Endothelial cell of umbilical vein (primary cell): ENCODE data around the gene MPP3. TPM values are rescaled to one million over a fixed set of nuclear protein-coding genes. Genes with fewer than 3 reads are reported as not detected.

Experiments
- BruUV-seq: library from RNA; stranded (reverse); fragments of 400-500 nt; replicated peaks from 2 replicates; lab custom pipeline; 2021; lab: Mats Ljungman, UMichigan
- CTCF ChIA-PET: fragments of 300-600, 350-600 bp; sonication (Branson Sonifier 250); formaldehyde crosslinking; loops from one replicate; lab custom pipeline; 2021; ENCODE audit warnings: antibody characterized with exemption, inconsistent platforms; lab: Charles Lee
- POLR2A ChIA-PET: fragments of 300-600, 350-600 bp; sonication (Branson Sonifier 250); formaldehyde crosslinking; loops from one replicate; lab custom pipeline; 2021; ENCODE audit warnings: antibody characterized with exemption, inconsistent platforms; lab: Charles Lee
- DNase-seq: peaks from one replicate; pipeline ENCODE4 v3.0.0-alpha.2; 2011; ENCODE audit warnings: low read depth, low spot score
- FAIRE-seq: peaks from 2 replicates; lab custom pipeline; 2011; peaks lifted over from hg19 to GRCh38; lab: Jason Lieb, UNC
- H2AFZ ChIP-seq: 2 replicates; pipeline ENCODE4 v1.6.0; 2012; ENCODE audit warnings: low read depth, low read length, control low read depth, inconsistent platforms
- H3K27ac ChIP-seq: 2 replicates; pipeline ENCODE4 v1.5.1; 2011; ENCODE audit warnings: low read depth, mild to moderate bottlenecking, control low read depth, low read length, moderate library complexity; ENCODE audit not compliant: insufficient read depth
- H3K27me3 ChIP-seq, 2 experiments: 2 replicates each; pipeline versions ENCODE4 v1.6.0 to v1.6.1; 2011; ENCODE audit warnings: low read length in 2 of 2, mixed read lengths in 1 of 2; ENCODE audit not compliant: control insufficient read depth in 2 of 2, insufficient read depth in 2 of 2
- H3K36me3 ChIP-seq, 2 experiments: 2 replicates in 1 of 2; 3 replicates in 1 of 2; pipeline ENCODE4 v1.5.1; 2011; ENCODE audit warnings: low read length in 2 of 2, mild to moderate bottlenecking in 1 of 2, moderate library complexity in 1 of 2; ENCODE audit not compliant: control insufficient read depth in 2 of 2, insufficient read depth in 2 of 2; ENCODE audit errors: extremely low read depth in 1 of 2
- H3K4me1 ChIP-seq: 3 replicates; pipeline ENCODE4 v1.5.1; 2011; ENCODE audit warnings: mild to moderate bottlenecking, low read length; ENCODE audit not compliant: control insufficient read depth, insufficient read depth; ENCODE audit errors: extremely low read depth
- H3K4me2 ChIP-seq: 2 replicates; pipeline ENCODE4 v1.6.1; 2011; ENCODE audit warnings: low read length, control low read depth, mixed read lengths; ENCODE audit not compliant: insufficient read depth
- H3K4me3 ChIP-seq, 3 experiments: fragments of 200-600 bp in 1 of 3; sonication (generic), shearing (Covaris generic) in 1 of 3; replicated peaks in 1 of 3; 2 replicates each; pipeline ENCODE4 v1.5.1; 2011 to 2016; ENCODE audit warnings: control low read depth in 3 of 3, low read length in 3 of 3, mild to moderate bottlenecking in 2 of 3, inconsistent platforms in 1 of 3, low read depth in 1 of 3, moderate library complexity in 1 of 3; ENCODE audit not compliant: insufficient read depth in 1 of 3
- H3K79me2 ChIP-seq: 2 replicates; pipeline ENCODE4 v1.6.0; 2012; ENCODE audit warnings: low read length, inconsistent platforms; ENCODE audit not compliant: control insufficient read depth, insufficient read depth
- H3K9ac ChIP-seq: replicated peaks from 2 replicates; pipeline ENCODE3; 2011; ENCODE audit warnings: low read length, control low read depth; ENCODE audit not compliant: insufficient read depth; ENCODE audit errors: extremely low read depth
- H3K9me1 ChIP-seq: replicated peaks from 3 replicates; pipeline ENCODE4 v1.6.0; 2011; ENCODE audit warnings: mild to moderate bottlenecking, low read length; ENCODE audit not compliant: control insufficient read depth, insufficient read depth; ENCODE audit errors: extremely low read depth
- H3K9me3 ChIP-seq: replicated peaks from 2 replicates; pipeline ENCODE4 v1.5.1; 2012; ENCODE audit warnings: low read length, inconsistent platforms; ENCODE audit not compliant: control insufficient read depth, insufficient read depth
- H4K20me1 ChIP-seq: replicated peaks from 2 replicates; pipeline ENCODE3; 2011; ENCODE audit warnings: mild to moderate bottlenecking, low read length; ENCODE audit not compliant: control insufficient read depth, insufficient read depth; ENCODE audit errors: extremely low read depth
- CTCF ChIP-seq, 2 donors: IDR thresholded peaks; 1 replicate in 1 of 2; 2 replicates in 1 of 2; pipeline ENCODE4 v1.5.1; 2011; ENCODE audit warnings: low read length in 2 of 2, mild to moderate bottlenecking in 2 of 2, moderate library complexity in 2 of 2, control low read depth in 1 of 2, inconsistent platforms in 1 of 2, low read depth in 1 of 2; ENCODE audit not compliant: insufficient read depth in 1 of 2; ENCODE audit errors: extremely low read depth in 1 of 2
- EZH2 ChIP-seq: IDR thresholded peaks from 2 replicates; pipeline ENCODE4 v1.6.1; 2012; ENCODE audit warnings: borderline replicate concordance, low read depth, mild to moderate bottlenecking, moderate library complexity, low read length, inconsistent platforms; ENCODE audit not compliant: severe bottlenecking
- FOS ChIP-seq: IDR thresholded peaks from 2 replicates; pipeline ENCODE4 v1.6.1; 2011; ENCODE audit warnings: mild to moderate bottlenecking, low read length, moderate library complexity, borderline replicate concordance; ENCODE audit not compliant: insufficient read depth
- GATA2 ChIP-seq: IDR thresholded peaks from 2 replicates; pipeline ENCODE4 v1.7.0; 2011; ENCODE audit warnings: low read depth, mild to moderate bottlenecking, moderate library complexity, mixed read lengths, low read length; ENCODE audit not compliant: insufficient read length, insufficient read depth
- JUN ChIP-seq: IDR thresholded peaks from 2 replicates; pipeline ENCODE4 v1.6.1; 2011; ENCODE audit warnings: borderline replicate concordance, low read depth; ENCODE audit not compliant: insufficient read length, insufficient read depth
- MAX ChIP-seq: IDR thresholded peaks from 2 replicates; pipeline ENCODE4 v1.6.1; 2011; ENCODE audit not compliant: insufficient read depth, insufficient read length
- MYC ChIP-seq: IDR thresholded peaks from one replicate; pipeline ENCODE4 v1.6.1; 2011; ENCODE audit warnings: mild to moderate bottlenecking, low read depth, low read length
- POLR2A ChIP-seq: IDR thresholded peaks from 2 replicates; pipeline ENCODE4 v1.6.1; 2012; ENCODE audit warnings: low read depth, mild to moderate bottlenecking, control low read depth, low read length
- POLR2AphosphoS5 ChIP-seq: IDR thresholded peaks from 2 replicates; pipeline ENCODE4 v1.6.1; 2012; ENCODE audit warnings: low read depth, mild to moderate bottlenecking, control low read depth, low read length, moderate library complexity; ENCODE audit not compliant: insufficient read depth
- dilution Hi-C: fragments of 300-500 bp; cut with MboI; formaldehyde crosslinking; loops from one replicate; pipeline ENCODE4 v1.15.0; 2019; ENCODE audit warnings: low sequenced_read_pairs; ENCODE audit not compliant: extremely low pct_ligation_motif_present
- intact Hi-C: fragments of 100-400 bp; cut with micrococcal nuclease; formaldehyde crosslinking; loops from one replicate; pipeline ENCODE4 v1.10.0; 2022
- polyA plus RNA-seq, 4 experiments: library from polyadenylated mRNA; depleted of rRNA in 3 of 4; stranded (reverse) in 3 of 4; unstranded in 1 of 4; fragments of >200 nt; gene quantifications; 2 replicates each; pipeline versions ENCODE4 v1.2.1 to v1.2.3, GENCODE V29; 2011 to 2012; ENCODE audit warnings: missing spikeins in 1 of 4
- total RNA-seq: library from RNA; stranded (reverse); gene quantifications from 2 replicates; pipeline ENCODE4 v1.2.3, GENCODE V29; 2021

Gene MPP3
- total and polyA plus RNA-seq, 2 donors (not counting 3 experiments of a cell fraction or from before 2014, with no cell fraction given), result 6.1 to 11.3 TPM

DNA sequence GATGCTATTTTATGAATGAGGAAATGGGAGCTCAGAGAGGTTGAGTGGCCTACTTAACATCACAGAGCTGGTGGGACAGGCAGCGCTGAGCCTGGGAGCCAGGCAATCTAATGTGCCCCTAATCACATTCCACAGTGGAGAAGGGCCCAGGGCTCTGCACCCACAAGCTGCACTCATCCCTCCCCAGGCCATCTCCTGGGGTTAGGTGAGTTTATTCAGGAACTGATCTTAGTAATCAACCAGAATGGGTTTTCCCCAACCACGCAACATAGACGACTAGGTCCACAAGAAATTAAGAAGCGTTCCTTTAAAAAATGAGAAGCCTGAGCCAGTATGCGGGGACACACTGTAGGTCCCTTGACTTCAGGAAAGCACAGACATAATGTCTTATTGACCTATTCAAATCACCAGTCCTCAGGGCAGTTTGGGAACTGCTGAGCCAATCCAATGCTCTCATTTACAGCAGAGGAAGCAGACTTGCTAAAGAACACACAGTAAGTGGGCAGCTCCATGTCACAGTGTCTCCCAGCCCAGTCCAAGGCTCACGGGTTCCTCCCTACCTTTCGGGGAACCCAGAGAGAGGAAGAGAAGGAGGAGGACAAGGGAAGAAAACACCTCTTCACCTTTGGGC, 2.3 kb downstream of the MPP3 start:
- dilution Hi-C loops, result no loop called here
- FAIRE-seq, result no peak

DNA sequence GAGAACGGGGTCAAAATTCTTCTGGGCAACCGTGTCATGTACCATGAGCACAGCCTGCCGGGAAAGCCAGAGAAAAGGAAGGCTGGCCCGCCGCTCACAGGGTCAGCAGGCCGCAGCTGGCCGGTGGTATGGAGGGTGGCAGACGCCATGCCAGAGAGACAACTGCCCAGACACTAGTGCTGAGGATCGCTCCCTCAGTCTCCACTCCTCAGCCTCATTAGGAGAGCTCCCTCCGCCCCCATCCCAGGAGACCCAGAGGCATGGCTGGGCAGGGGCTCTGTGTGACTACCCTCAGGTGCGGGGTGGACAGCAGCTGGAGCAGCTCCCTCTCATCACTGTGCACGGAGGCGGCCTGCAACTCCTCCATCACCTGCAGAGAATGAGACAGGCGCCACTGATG, 3.2 kb downstream of the MPP3 start:
- H3K79me2 ChIP-seq, result no peaks in the 10 kb centered on the region
- TF ChIP-seq MYC, result no peak
- TF ChIP-seq POLR2A, result no peak
- TF ChIP-seq FOS, result no peak
- TF ChIP-seq JUN, result no peak
- TF ChIP-seq CTCF (IDR thresholded peaks at IDR 0.05; ENCODE audit: extremely low read depth in 1 of 2, insufficient read depth in 1 of 2, low read depth in 1 of 2, low read length in 2 of 2), result no peak
- TF ChIP-seq GATA2, result no peak
- TF ChIP-seq EZH2, result no peak
- no peak for TF ChIP-seq POLR2AphosphoS5
- TF ChIP-seq MAX, result no peak
- H3K9ac ChIP-seq, result no peak overlapping the region
- no peaks in the 10 kb centered on the region for H4K20me1 ChIP-seq
- intact Hi-C loops (no loop called here), dilution Hi-C loops (no loop called here)
- DNase-seq (no peak), FAIRE-seq (no peak)
- H3K36me3 ChIP-seq, result peaks cover 0 to 5% of the 10 kb centered on the region in 2 experiments
- CTCF ChIA-PET, result interaction anchor here (1.8 to 5.8 kb wide), 3 partner anchors 11 to 40 kb away, joined by 7 to 28 read pairs (median 8); partner anchors contain the start of gene CD300LG
- POLR2A ChIA-PET, result no interaction called here
- no peak overlapping the region for H3K4me2 ChIP-seq
- H3K27me3 ChIP-seq, result no peaks in the 10 kb centered on the region
- peaks cover 2% of the 10 kb centered on the region for H3K4me1 ChIP-seq
- H2AFZ ChIP-seq, result no peak overlapping the region
- H3K9me3 ChIP-seq, result no peaks in the 10 kb centered on the region
- no peak overlapping the region for H3K4me3 ChIP-seq
- BruUV-seq, result no TSS peak
- H3K9me1 ChIP-seq, result no peaks in the 10 kb centered on the region
- H3K27ac ChIP-seq, result no peak overlapping the region

More for the DNA sequence above, 2.3 kb downstream of the MPP3 start:
- ChIA-PET CTCF (interaction anchor here (1.8 to 5.8 kb wide), 2 partner anchors 10 to 16 kb away, joined by 8 to 28 read pairs; partner anchors contain the start of gene CD300LG), POLR2A (no interaction called here)
- no peak overlapping the region for H2AFZ ChIP-seq
- H3K9me3 ChIP-seq, result no peaks in the 10 kb centered on the region
- no peak overlapping the region for H3K27ac ChIP-seq
- no peak overlapping the region for H3K4me2 ChIP-seq
- peaks cover 2% of the 10 kb centered on the region for H3K4me1 ChIP-seq
- no peaks in the 10 kb centered on the region for H3K9me1 ChIP-seq
- intact Hi-C loops, result no loop called here
- no peaks in the 10 kb centered on the region for H3K79me2 ChIP-seq
- H3K27me3 ChIP-seq, result no peaks in the 10 kb centered on the region
- H3K9ac ChIP-seq, result no peak overlapping the region
- no peak for TF ChIP-seq JUN
- TF ChIP-seq POLR2AphosphoS5, result no peak
- no peak for TF ChIP-seq MYC
- no TSS peak for BruUV-seq
- peaks cover 0 to 2% of the 10 kb centered on the region in 2 experiments for H3K36me3 ChIP-seq
- H4K20me1 ChIP-seq, result no peaks in the 10 kb centered on the region
- H3K4me3 ChIP-seq, result no peak overlapping the region
- no peak for DNase-seq
